Type B pancreatic cell (in vitro differentiated cells): ENCODE results near the gene TMCO6. TPM values are rescaled to one million over a fixed set of nuclear protein-coding genes. Genes with fewer than 3 reads are reported as not detected.

Experiments
- DNase-seq: peaks from one replicate; pipeline ENCODE4 v3.0.0; 2021; ENCODE audit warnings: mixed read lengths; ENCODE audit not compliant: unreplicated experiment; ENCODE audit errors: extremely low spot score
- H3K27ac Mint-ChIP-seq: 2 replicates; pipeline ENCODE4 v1.8.0; 2021; ENCODE audit warnings: mild to moderate bottlenecking, mixed read lengths
- H3K27me3 Mint-ChIP-seq: 2 replicates; pipeline ENCODE4 v1.8.0; 2021; ENCODE audit warnings: mixed read lengths
- H3K36me3 Mint-ChIP-seq: 2 replicates; pipeline ENCODE4 v1.8.0; 2021; ENCODE audit warnings: mixed read lengths
- H3K4me1 Mint-ChIP-seq: one replicate; pipeline ENCODE4 v1.8.0; 2021; ENCODE audit warnings: mixed read lengths; ENCODE audit not compliant: unreplicated experiment
- H3K4me3 Mint-ChIP-seq: 2 replicates; pipeline ENCODE4 v1.8.0; 2021; ENCODE audit warnings: mild to moderate bottlenecking, mixed read lengths
- H3K9me3 Mint-ChIP-seq: 2 replicates; pipeline ENCODE4 v1.8.0; 2021; ENCODE audit warnings: mixed read lengths
- CTCF ChIP-seq: fragments of 200-600 bp; sonication (generic); conservative IDR thresholded peaks from 2 replicates; pipeline ENCODE4 v1.5.0; 2021; ENCODE audit warnings: antibody characterized with exemption, mild to moderate bottlenecking
- total RNA-seq: library from RNA; stranded (reverse); gene quantifications from 2 replicates; pipeline ENCODE4 v1.2.1, GENCODE V29; 2021; ENCODE audit warnings: low replicate concordance

TMCO6 gene
- total RNA-seq, 1 donor from 2014 or later: 29.4 TPM

DNA sequence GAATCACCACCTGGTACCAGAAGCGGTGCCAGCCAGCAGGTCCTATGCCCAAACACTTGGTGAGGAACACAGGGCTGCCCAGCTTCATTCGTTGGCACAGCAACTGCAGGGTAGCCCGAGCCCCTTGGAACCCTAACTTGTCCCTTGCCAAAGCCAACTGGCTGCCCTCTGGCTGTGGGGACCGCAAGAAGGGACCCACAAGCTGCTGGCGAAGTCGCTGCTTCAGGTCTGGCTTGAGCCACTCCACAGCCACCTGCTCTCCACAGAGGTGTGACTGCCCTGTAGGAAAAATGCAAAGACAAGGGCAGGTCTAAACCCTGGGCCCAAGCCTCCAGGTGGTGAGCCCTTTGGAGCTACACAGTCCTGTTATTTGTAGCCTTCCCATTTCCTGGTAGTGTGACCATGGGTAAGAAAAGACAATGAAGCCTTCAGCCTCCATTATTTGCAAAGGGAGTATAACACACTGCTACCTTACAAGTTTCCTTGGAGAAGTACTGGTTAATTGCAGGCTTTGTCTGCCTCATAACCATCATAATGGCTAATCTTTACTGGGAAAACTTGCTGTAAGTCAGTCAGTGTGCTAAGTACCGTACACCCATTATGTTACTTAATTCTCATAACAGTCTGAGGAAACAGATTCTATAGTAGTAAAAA is 32.3 kb downstream of the TMCO6 start:
- H3K4me1 Mint-ChIP-seq: peaks cover 8% of the 10 kb centered on the region
- H3K36me3 Mint-ChIP-seq: peaks cover 20% of the 10 kb centered on the region
- H3K27ac Mint-ChIP-seq: no peak overlapping the region
- no peak for DNase-seq
- no peak overlapping the region for H3K4me3 Mint-ChIP-seq
- no peaks in the 10 kb centered on the region for H3K27me3 Mint-ChIP-seq
- TF ChIP-seq CTCF: no peak
- H3K9me3 Mint-ChIP-seq: no peaks in the 10 kb centered on the region

DNA sequence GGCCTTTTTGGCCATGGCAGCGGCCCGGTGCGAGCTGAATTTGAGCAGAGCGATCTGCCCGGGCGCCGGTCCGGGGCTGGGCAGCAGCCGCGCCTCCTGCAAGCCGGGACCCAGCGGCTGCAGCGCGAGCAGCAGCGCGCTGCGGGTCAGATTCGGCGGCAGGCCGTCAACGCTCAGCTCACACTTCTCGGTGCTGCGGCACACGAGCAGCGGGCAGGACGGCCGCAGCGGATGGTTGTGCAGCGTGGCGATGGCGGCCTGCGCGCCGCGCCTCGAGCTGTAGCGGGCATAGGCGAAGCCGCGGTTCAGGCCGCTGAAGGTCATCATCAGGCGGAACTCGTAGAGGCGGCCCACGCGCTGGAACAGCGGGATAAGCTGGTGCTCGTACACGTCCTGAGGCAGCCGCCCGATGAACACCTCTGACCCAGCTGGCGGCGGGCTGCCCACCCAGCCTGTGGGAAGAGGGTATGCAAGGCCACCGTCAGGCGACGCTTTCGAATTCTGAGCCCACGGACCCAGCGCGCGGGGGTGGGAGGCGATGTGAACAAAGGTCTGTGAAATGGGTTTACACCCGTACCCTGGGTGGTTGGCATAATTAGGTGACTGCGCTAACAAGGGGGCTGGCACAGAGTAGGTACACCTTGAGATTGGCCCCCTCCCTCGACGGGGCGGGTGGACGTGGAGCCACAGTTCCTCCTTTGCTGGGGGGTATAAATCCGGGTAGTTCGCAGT is 33.4 kb downstream of the TMCO6 start:
- Mint-ChIP-seq H3K27me3 (no peaks in the 10 kb centered on the region), H3K4me1 (no peaks in the 10 kb centered on the region), H3K4me3 (no peak overlapping the region), H3K36me3 (peaks cover 13% of the 10 kb centered on the region), H3K27ac (no peak overlapping the region), H3K9me3 (no peaks in the 10 kb centered on the region)
- no peak for DNase-seq
- TF ChIP-seq CTCF: no peak

GRCh38 chr5:140673187-140673976 is 34.1 kb downstream of the TMCO6 start, which contains the start of gene DND1:
DND1 (minus strand) TSS chr5:140673576; CDS start chr5:140673542, 34 bp downstream.
- no peaks in the 10 kb centered on the region for H3K27me3 Mint-ChIP-seq
- H3K27ac Mint-ChIP-seq: no peak within 1 kb of the TSS
- no peaks in the 10 kb centered on the region for H3K9me3 Mint-ChIP-seq
- H3K4me3 Mint-ChIP-seq: no peak within 1 kb of the TSS
- H3K4me1 Mint-ChIP-seq: no peaks in the 10 kb centered on the region
- no peak for TF ChIP-seq CTCF
- H3K36me3 Mint-ChIP-seq: peaks cover 11% of the 10 kb centered on the region
- DNase-seq: no peak

DNA sequence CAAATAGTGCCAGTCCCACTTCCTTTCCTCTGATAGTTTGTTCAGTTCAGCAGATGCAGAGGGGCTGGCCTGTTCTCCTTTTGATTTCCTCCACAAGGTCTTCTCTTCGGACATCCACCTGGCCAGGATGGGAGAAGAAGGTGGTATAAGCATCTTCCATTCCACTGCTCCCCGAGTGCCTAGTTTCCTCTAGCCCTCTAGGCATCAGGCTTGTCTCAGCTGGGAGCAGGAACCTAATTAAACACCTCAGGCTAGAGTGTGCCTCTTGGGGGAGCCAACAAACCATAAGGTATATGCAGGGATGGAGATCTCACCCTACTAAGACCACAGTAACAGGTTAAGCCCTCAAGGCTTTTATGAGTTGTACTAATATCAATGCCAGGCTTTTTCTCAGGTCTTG is 35.0 kb downstream of the TMCO6 start:
- Mint-ChIP-seq H3K27me3 (no peaks in the 10 kb centered on the region), H3K4me3 (no peak overlapping the region), H3K36me3 (peaks cover 11% of the 10 kb centered on the region), H3K27ac (no peak overlapping the region), H3K4me1 (no peaks in the 10 kb centered on the region), H3K9me3 (no peaks in the 10 kb centered on the region)
- no peak for DNase-seq
- no peak for TF ChIP-seq CTCF

GRCh38 chr5:140674629-140675028 is 35.4 kb downstream of the TMCO6 start:
- Mint-ChIP-seq H3K36me3 (peaks cover 11% of the 10 kb centered on the region), H3K27me3 (no peaks in the 10 kb centered on the region), H3K4me1 (no peaks in the 10 kb centered on the region), H3K27ac (no peak overlapping the region), H3K9me3 (no peaks in the 10 kb centered on the region), H3K4me3 (no peak overlapping the region)
- TF ChIP-seq CTCF: no peak
- no peak for DNase-seq
